GM20000 (cell line): ENCODE data around the gene TMEM97.

Experiments used
- DNase-seq: peaks from one replicate; pipeline ENCODE4 v3.0.0; 2012; ENCODE audit warnings: low spot score
- TF ChIP-seq, protein P1 (sequence below): IDR thresholded peaks from 2 replicates; pipeline ENCODE4 v1.5.1; 2012; ENCODE audit warnings: mild to moderate bottlenecking, control low read depth; ENCODE audit errors: extremely low read depth, missing control alignments

Gene TMEM97

DNA sequence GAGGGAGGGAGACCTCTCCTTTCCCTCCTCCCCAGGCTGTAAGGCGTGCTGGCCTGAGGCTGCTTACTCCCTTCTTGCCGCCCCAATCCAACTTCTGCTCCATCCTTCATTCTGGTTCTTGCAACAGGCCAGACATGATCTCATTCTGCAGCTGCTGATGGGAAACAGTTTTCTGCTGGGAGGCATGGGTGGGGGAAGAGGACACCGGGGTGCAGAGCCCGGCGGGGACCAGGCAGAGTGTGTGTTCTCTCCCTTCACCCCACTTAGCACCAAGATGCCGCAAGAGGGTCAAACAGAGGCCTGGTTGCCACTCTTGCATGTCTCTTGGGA is 53.9 kb downstream of the TMEM97 start:
- TF ChIP-seq, protein P1, sequence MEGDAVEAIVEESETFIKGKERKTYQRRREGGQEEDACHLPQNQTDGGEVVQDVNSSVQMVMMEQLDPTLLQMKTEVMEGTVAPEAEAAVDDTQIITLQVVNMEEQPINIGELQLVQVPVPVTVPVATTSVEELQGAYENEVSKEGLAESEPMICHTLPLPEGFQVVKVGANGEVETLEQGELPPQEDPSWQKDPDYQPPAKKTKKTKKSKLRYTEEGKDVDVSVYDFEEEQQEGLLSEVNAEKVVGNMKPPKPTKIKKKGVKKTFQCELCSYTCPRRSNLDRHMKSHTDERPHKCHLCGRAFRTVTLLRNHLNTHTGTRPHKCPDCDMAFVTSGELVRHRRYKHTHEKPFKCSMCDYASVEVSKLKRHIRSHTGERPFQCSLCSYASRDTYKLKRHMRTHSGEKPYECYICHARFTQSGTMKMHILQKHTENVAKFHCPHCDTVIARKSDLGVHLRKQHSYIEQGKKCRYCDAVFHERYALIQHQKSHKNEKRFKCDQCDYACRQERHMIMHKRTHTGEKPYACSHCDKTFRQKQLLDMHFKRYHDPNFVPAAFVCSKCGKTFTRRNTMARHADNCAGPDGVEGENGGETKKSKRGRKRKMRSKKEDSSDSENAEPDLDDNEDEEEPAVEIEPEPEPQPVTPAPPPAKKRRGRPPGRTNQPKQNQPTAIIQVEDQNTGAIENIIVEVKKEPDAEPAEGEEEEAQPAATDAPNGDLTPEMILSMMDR, result no peak
- no peak for DNase-seq
